A549 (cell line): ENCODE data around the gene CHMP3. TPM values are rescaled to one million over a fixed set of nuclear protein-coding genes. Genes with fewer than 3 reads are reported as not detected.

Experiments used
- ATAC-seq, 2 experiments: fragments of 200-7000 bp in 1 of 2; fragments of >200 bp in 1 of 2; cut with Nextera tagmentation in 1 of 2; cut with Tn5 transposase in 1 of 2; 3 replicates each; pipeline versions ENCODE4 v1.8.0 to v1.9.1; 2018 to 2020; ENCODE audit warnings: mild to moderate bottlenecking in 1 of 2, moderate library complexity in 1 of 2
- CTCF ChIA-PET: fragments of 300-600 bp; sonication (Branson Sonifier 250); formaldehyde crosslinking; extraction: SDS; loops from one replicate; lab custom pipeline; 2021; ENCODE audit warnings: antibody characterized with exemption, inconsistent platforms; lab: Yijun Ruan, JAX
- POLR2A ChIA-PET: fragments of 350-600 bp; formaldehyde crosslinking; extraction: SDS; loops from one replicate; lab custom pipeline; 2021; ENCODE audit warnings: antibody characterized with exemption, inconsistent platforms; lab: Yijun Ruan, JAX
- DNase-seq, 2 experiments: peaks; one replicate each; pipeline versions ENCODE4 v3.0.0 to v3.0.0-alpha.2; 2011 to 2016; ENCODE audit warnings: low read depth in 1 of 2, low spot score in 1 of 2
- FAIRE-seq: peaks from 2 replicates; lab custom pipeline; 2011; peaks lifted over from hg19 to GRCh38; lab: Jason Lieb, UNC
- H3K27ac ChIP-seq, 2 experiments: fragments of >200 bp; sonication (Bioruptor Twin); formaldehyde crosslinking; 3 replicates each; pipeline ENCODE4 v1.5.1; 2016 to 2017
- H3K4me1 ChIP-seq: fragments of >200 bp; sonication (Bioruptor Twin); formaldehyde crosslinking; 3 replicates; pipeline ENCODE4 v1.6.1; 2016
- H3K4me2 ChIP-seq: fragments of >200 bp; sonication (Bioruptor Twin); formaldehyde crosslinking; 3 replicates; pipeline ENCODE4 v1.6.1; 2016
- H3K4me3 ChIP-seq: fragments of >200 bp; sonication (Bioruptor Twin); formaldehyde crosslinking; 3 replicates; pipeline ENCODE4 v1.5.1; 2016
- H3K9me3 ChIP-seq: fragments of >200 bp; sonication (Bioruptor Twin); formaldehyde crosslinking; 3 replicates; pipeline ENCODE4 v1.6.1; 2016
- ATOH8 ChIP-seq: fragments of 250-450 bp; sonication (Bioruptor Pico); IDR thresholded peaks from 2 replicates; pipeline ENCODE4 v1.5.0; 2020; ENCODE audit warnings: low read depth, mild to moderate bottlenecking, moderate library complexity
- BHLHE40 ChIP-seq: IDR thresholded peaks from 2 replicates; pipeline ENCODE4 v1.6.1; 2012; ENCODE audit warnings: low read depth, low read length, inconsistent platforms
- EHF ChIP-seq: fragments of 250-450 bp; sonication (Bioruptor Pico); IDR thresholded peaks from 2 replicates; pipeline ENCODE4 v1.5.0; 2020; ENCODE audit warnings: mild to moderate bottlenecking
- ELK1 ChIP-seq: fragments of 150-350 bp; IDR thresholded peaks from 2 replicates; pipeline ENCODE4 v1.6.1; 2014; ENCODE audit warnings: low read depth, mild to moderate bottlenecking, low read length
- FOSL2 ChIP-seq, 2 experiments: fragments of 450-650 bp in 1 of 2; fragments of >200 bp in 1 of 2; sonication (Bioruptor Twin) in 1 of 2; formaldehyde crosslinking; IDR thresholded peaks; 2 replicates each; pipeline versions ENCODE4 v1.5.0 to v1.6.1; 2016 to 2020; ENCODE audit warnings: mild to moderate bottlenecking in 1 of 2, moderate library complexity in 1 of 2
- HEYL ChIP-seq: fragments of 250-450 bp; sonication (Bioruptor Pico); IDR thresholded peaks from 2 replicates; pipeline ENCODE4 v1.8.0; 2021; ENCODE audit warnings: mild to moderate bottlenecking, moderate library complexity
- JUN ChIP-seq, 2 experiments: fragments of >200 bp; sonication (Bioruptor Twin); formaldehyde crosslinking; IDR thresholded peaks; 2 replicates in 1 of 2; 3 replicates in 1 of 2; pipeline ENCODE4 v1.6.1; 2016 to 2017
- PHF8 ChIP-seq: fragments of 200-600 bp; sonication (generic); IDR thresholded peaks from 2 replicates; pipeline ENCODE4 v1.6.1; 2016; ENCODE audit warnings: low read depth, mild to moderate bottlenecking, antibody characterized with exemption, moderate library complexity, borderline replicate concordance
- REST ChIP-seq: fragments of 200-600 bp; sonication (generic); IDR thresholded peaks from 2 replicates; pipeline ENCODE4 v1.6.1; 2016; ENCODE audit warnings: antibody characterized with exemption, mild to moderate bottlenecking, moderate library complexity
- RFX5 ChIP-seq: fragments of 450-650 bp; IDR thresholded peaks from 2 replicates; pipeline ENCODE4 v1.7.1; 2014; ENCODE audit warnings: antibody characterized with exemption, mild to moderate bottlenecking, moderate library complexity
- TP53 ChIP-seq: fragments of 250-450 bp; sonication (Bioruptor Pico); IDR thresholded peaks from 2 replicates; pipeline ENCODE4 v1.5.0; 2021; ENCODE audit warnings: mild to moderate bottlenecking, moderate library complexity
- USF2 ChIP-seq: fragments of 450-650 bp; IDR thresholded peaks from 2 replicates; pipeline ENCODE4 v1.6.1; 2014; ENCODE audit warnings: antibody characterized with exemption
- ZC3H11A ChIP-seq: fragments of 450-650 bp; IDR thresholded peaks from 2 replicates; pipeline ENCODE4 v1.6.1; 2014; ENCODE audit warnings: antibody characterized with exemption, mild to moderate bottlenecking
- ZSCAN20 ChIP-seq: fragments of 250-450 bp; sonication (Bioruptor Pico); IDR thresholded peaks from 2 replicates; pipeline ENCODE4 v1.8.0; 2022; ENCODE audit warnings: mild to moderate bottlenecking, moderate library complexity
- WGBS: methylation state at CpG from one replicate; pipeline ENCODE4 v1.1.6; 2017; ENCODE audit errors: missing lambda C conversion rate; 5-methylcytosine and 5-hydroxymethylcytosine counted together
- polyA plus RNA-seq, 4 experiments: library from polyadenylated mRNA; depleted of rRNA in 3 of 4; stranded (reverse); fragments of >200 nt; fragmentation: RNase III in 1 of 4; extraction: RNeasy Plus Mini Kit Qiagen cat#74134 plus additional on column Dnase treatment in 1 of 4; gene quantifications; 2 replicates in 3 of 4; 3 replicates in 1 of 4; pipeline ENCODE4 v1.2.3, GENCODE V29; 2011 to 2017

Gene CHMP3
- polyA plus RNA-seq, 2 of the 4 experiments (the other 2 are of a cell fraction), result 108 to 246 TPM

- Histone ChIP-seq H3K4me2 (no peak overlapping the region), H3K4me1 (no peaks in the 10 kb centered on the region), H3K4me3 (no peak overlapping the region), H3K9me3 (peaks cover 31% of the 10 kb centered on the region), H3K27ac (no peak overlapping the region)
- TF ChIP-seq HEYL (CRISPR knock-in tag) (no peak), RFX5 (no peak), PHF8 (no peak), EHF (CRISPR knock-in tag) (no peak), ZC3H11A (no peak), JUN (IDR thresholded peaks at IDR 0.05) (no peak), ZSCAN20 (no peak), ATOH8 (CRISPR knock-in tag) (no peak), BHLHE40 (no peak), REST (no peak), ELK1 (no peak)
- DNase-seq (peak in 1 of 2 experiments; percentile 35), ATAC-seq (peak in 1 of 2 experiments; percentile 42; a peak in 2 of 6 replicates), FAIRE-seq (no peak)
- POLR2A ChIA-PET, result no interaction called here
- CTCF ChIA-PET, result interaction anchor here (0.6 kb wide), 2 partner anchors 132 to 265 kb away, joined by 3 read pairs; no protein-coding TSS in a partner anchor
- 90% methylated on average over 2 of the region's 2 CpGs for WGBS
Observed at GRCh38 chr2:86500325-86501083, 62.7 kb downstream of the CHMP3 start.

GRCh38 chr2:86499326-86499725 lies 63.9 kb downstream of the CHMP3 start:
- DNase-seq, result peak in 1 of 2 experiments; percentile 28
- Histone ChIP-seq H3K9me3 (peaks cover 31% of the 10 kb centered on the region), H3K27ac (no peak overlapping the region), H3K4me3 (no peak overlapping the region), H3K4me1 (no peaks in the 10 kb centered on the region), H3K4me2 (no peak overlapping the region)
- FAIRE-seq, result no peak
- no peak for ATAC-seq
- ChIA-PET CTCF (interaction anchor here (0.9 kb wide), 1 partner anchor 21 kb away, joined by 3 read pairs; no protein-coding TSS in a partner anchor), POLR2A (interaction anchor here (0.6 to 1.4 kb wide), 2 partner anchors 41 to 58 kb away, joined by 3 read pairs; partner anchors contain the start of gene KDM3A)
- 84% methylated on average over 6 of the region's 6 CpGs for WGBS
- no peak for TF ChIP-seq USF2
- no peak for TF ChIP-seq FOSL2 (IDR thresholded peaks at IDR 0.05)
- TF ChIP-seq FOSL2 (CRISPR knock-in tag; IDR thresholded peaks at IDR 0.05), result no peak
- TF ChIP-seq TP53 (CRISPR knock-in tag), result no peak
